Measurements from ENCODE around the gene PSMF1. TPM values are rescaled to one million over a fixed set of nuclear protein-coding genes. Genes with fewer than 3 reads are reported as not detected.

Gene PSMF1
- polyA plus RNA-seq, 1 experiment, result 154 TPM

DNA sequence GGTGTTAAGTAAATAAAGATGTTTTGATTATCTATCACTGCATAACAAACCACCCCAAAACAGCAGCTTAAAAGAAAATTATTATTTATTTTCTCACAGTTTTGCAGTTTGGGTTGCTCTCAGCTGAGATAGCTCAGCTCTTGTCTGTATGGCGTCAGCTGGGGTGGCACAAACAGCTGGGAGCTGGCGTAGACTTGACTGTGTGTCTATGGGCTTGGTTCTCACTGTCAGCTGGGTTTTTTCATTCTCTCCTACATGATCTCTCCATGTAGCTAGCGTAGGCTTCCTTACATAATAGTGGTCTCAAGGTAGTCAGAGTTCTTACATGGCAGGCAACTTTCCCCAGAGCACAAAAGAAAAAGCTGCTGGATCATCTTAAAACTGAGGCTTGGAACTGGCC, 72.9 kb downstream of the PSMF1 start:
- H3K4me3 ChIP-seq (ENCODE audit: low read depth, low read length), result no peak overlapping the region
- TF ChIP-seq, protein P1, sequence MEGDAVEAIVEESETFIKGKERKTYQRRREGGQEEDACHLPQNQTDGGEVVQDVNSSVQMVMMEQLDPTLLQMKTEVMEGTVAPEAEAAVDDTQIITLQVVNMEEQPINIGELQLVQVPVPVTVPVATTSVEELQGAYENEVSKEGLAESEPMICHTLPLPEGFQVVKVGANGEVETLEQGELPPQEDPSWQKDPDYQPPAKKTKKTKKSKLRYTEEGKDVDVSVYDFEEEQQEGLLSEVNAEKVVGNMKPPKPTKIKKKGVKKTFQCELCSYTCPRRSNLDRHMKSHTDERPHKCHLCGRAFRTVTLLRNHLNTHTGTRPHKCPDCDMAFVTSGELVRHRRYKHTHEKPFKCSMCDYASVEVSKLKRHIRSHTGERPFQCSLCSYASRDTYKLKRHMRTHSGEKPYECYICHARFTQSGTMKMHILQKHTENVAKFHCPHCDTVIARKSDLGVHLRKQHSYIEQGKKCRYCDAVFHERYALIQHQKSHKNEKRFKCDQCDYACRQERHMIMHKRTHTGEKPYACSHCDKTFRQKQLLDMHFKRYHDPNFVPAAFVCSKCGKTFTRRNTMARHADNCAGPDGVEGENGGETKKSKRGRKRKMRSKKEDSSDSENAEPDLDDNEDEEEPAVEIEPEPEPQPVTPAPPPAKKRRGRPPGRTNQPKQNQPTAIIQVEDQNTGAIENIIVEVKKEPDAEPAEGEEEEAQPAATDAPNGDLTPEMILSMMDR (IDR thresholded peaks at IDR 0.05; ENCODE audit: insufficient read depth, low read depth, low read length), result no peak
- DNase-seq (ENCODE audit: low read depth), result no peak
- ChIA-PET POLR2A (no interaction called here), CTCF (interaction anchor here (1.6 kb wide), 1 partner anchor 21 kb away, joined by 3 read pairs; no protein-coding TSS in a partner anchor)
- no peaks in the 10 kb centered on the region for H3K36me3 ChIP-seq (ENCODE audit: control insufficient read depth, insufficient read depth, low read length)
- peaks cover 19% of the 10 kb centered on the region for H3K27me3 ChIP-seq (ENCODE audit: control insufficient read depth, insufficient read depth, low read length)

DNA sequence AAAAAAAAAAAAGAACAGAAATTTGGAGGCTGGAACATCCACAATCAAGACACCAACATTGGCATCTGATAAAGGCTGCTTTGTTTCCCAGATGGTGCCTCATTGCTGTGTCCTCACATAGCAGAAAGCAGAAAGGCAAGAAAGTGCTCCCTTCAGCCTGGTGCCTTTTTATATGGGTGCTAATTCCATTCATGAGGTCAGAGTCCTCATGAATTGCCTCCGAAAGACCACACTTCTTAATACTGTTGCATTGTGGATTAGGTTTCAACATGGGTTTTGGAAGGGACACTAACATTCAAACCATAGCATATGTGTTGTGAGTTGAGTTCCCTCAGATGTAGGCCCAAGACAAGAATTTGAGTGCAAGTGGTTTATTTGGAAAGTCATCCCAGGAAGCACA, 76.8 kb downstream of the PSMF1 start:
- CTCF ChIA-PET, result no interaction called here
- Histone ChIP-seq H3K36me3 (ENCODE audit: control insufficient read depth, insufficient read depth, low read length) (no peaks in the 10 kb centered on the region), H3K4me3 (ENCODE audit: low read depth, low read length) (no peak overlapping the region), H3K27me3 (ENCODE audit: control insufficient read depth, insufficient read depth, low read length) (peaks cover 16% of the 10 kb centered on the region)
- POLR2A ChIA-PET, result no interaction called here
- TF ChIP-seq, protein P1 (IDR thresholded peaks at IDR 0.05; ENCODE audit: insufficient read depth, low read depth, low read length), result no peak
- DNase-seq (ENCODE audit: low read depth), result no peak

- Histone ChIP-seq H3K27me3 (ENCODE audit: control insufficient read depth, insufficient read depth, low read length) (peaks cover 17% of the 10 kb centered on the region), H3K4me3 (ENCODE audit: low read depth, low read length) (no peak overlapping the region), H3K36me3 (ENCODE audit: control insufficient read depth, insufficient read depth, low read length) (no peaks in the 10 kb centered on the region)
- DNase-seq (ENCODE audit: low read depth), result no peak
- CTCF ChIA-PET, result interaction anchor here (0.6 to 1.2 kb wide), 3 partner anchors 16 to 47 kb away, joined by 3 to 4 read pairs (median 3); no protein-coding TSS in a partner anchor
- POLR2A ChIA-PET, result no interaction called here
- TF ChIP-seq, protein P1 (IDR thresholded peaks at IDR 0.05; ENCODE audit: insufficient read depth, low read depth, low read length), result no peak
These were observed 78.2 kb downstream of the PSMF1 start for GRCh38 chr20:1196634-1197033.

GRCh38 chr20:1197801-1198200, 79.4 kb downstream of the PSMF1 start:
- CTCF ChIA-PET, result interaction anchor here (0.5 kb wide), 1 partner anchor 85 kb away, joined by 4 read pairs; no protein-coding TSS in a partner anchor
- Histone ChIP-seq H3K27me3 (ENCODE audit: control insufficient read depth, insufficient read depth, low read length) (peaks cover 17% of the 10 kb centered on the region), H3K36me3 (ENCODE audit: control insufficient read depth, insufficient read depth, low read length) (no peaks in the 10 kb centered on the region), H3K4me3 (ENCODE audit: low read depth, low read length) (no peak overlapping the region)
- TF ChIP-seq, protein P1 (IDR thresholded peaks at IDR 0.05; ENCODE audit: insufficient read depth, low read depth, low read length), result no peak
- POLR2A ChIA-PET, result no interaction called here
- DNase-seq (ENCODE audit: low read depth), result no peak

GRCh38 chr20:1198751-1199150, 80.3 kb downstream of the PSMF1 start:
- TF ChIP-seq, protein P1 (IDR thresholded peaks at IDR 0.05; ENCODE audit: insufficient read depth, low read depth, low read length), result no peak
- ChIA-PET POLR2A (no interaction called here), CTCF (interaction anchor here (1.4 to 1.9 kb wide), 2 partner anchors 14 to 90 kb away, joined by 3 to 7 read pairs; no protein-coding TSS in a partner anchor)
- H3K27me3 ChIP-seq (ENCODE audit: control insufficient read depth, insufficient read depth, low read length), result peaks cover 17% of the 10 kb centered on the region
- H3K36me3 ChIP-seq (ENCODE audit: control insufficient read depth, insufficient read depth, low read length), result no peaks in the 10 kb centered on the region
- H3K4me3 ChIP-seq (ENCODE audit: low read depth, low read length), result no peak overlapping the region
- no peak for DNase-seq (ENCODE audit: low read depth)
